K562 (cell line): ENCODE data around the gene RAB25. TPM values are rescaled to one million over a fixed set of nuclear protein-coding genes. Genes with fewer than 3 reads are reported as not detected.

Experiments
- CREM ChIP-seq: IDR thresholded peaks from 2 replicates; pipeline ENCODE4 v1.6.1; 2014; ENCODE audit warnings: antibody characterized with exemption, low read depth
- DIDO1 ChIP-seq: fragments of 450-650 bp; IDR thresholded peaks from 2 replicates; pipeline ENCODE4 v1.6.1; 2016; ENCODE audit warnings: low read depth, missing biosample characterization, missing genetic modification characterization
- ETV1 ChIP-seq: fragments of 450-650 bp; conservative IDR thresholded peaks from 2 replicates; pipeline ENCODE4 v1.6.1; 2016; ENCODE audit warnings: missing genetic modification characterization, control low read depth, low read depth, missing compliant biosample characterization
- GTF2F1 ChIP-seq: IDR thresholded peaks from 2 replicates; pipeline ENCODE4 v1.6.1; 2011; ENCODE audit warnings: low read depth, low read length, improper control_type of control experiment
- HDAC1 ChIP-seq, 2 experiments: fragments of 450-650 bp; IDR thresholded peaks; 2 replicates each; pipeline ENCODE4 v1.6.1; 2016 to 2017; ENCODE audit warnings: inconsistent platforms in 1 of 2, mild to moderate bottlenecking in 1 of 2, moderate library complexity in 1 of 2
- MCM7 ChIP-seq, 2 experiments: fragments of 450-650 bp; IDR thresholded peaks; 2 replicates each; pipeline ENCODE4 v1.6.1; 2016 to 2018
- NKRF ChIP-seq: fragments of 450-650 bp; IDR thresholded peaks from 2 replicates; pipeline ENCODE4 v1.6.1; 2016; ENCODE audit warnings: borderline replicate concordance
- ZNF740 ChIP-seq, 3 experiments: fragments of 200-800 bp in 1 of 3; sonication (Bioruptor generic) in 1 of 3; sonication (generic) in 1 of 3; formaldehyde crosslinking in 1 of 3; IDR thresholded peaks; 2 replicates each; pipeline versions ENCODE4 v1.6.1 to v1.8.0; 2016 to 2022; ENCODE audit warnings: mild to moderate bottlenecking in 2 of 3, missing compliant biosample characterization in 2 of 3, missing genetic modification characterization in 2 of 3, missing genetic modification reagents in 1 of 3
- polyA plus RNA-seq, 8 experiments: library from polyadenylated mRNA; depleted of rRNA in 4 of 8; stranded (reverse) in 5 of 8; unstranded in 3 of 8; fragments of >200 nt; fragmentation: Nextera tagmentation in 2 of 8; fragmentation: Illumina TruSeq in 1 of 8; extraction: Ambion mirVana in 2 of 8; extraction: Trizol in 1 of 8; gene quantifications; 2 replicates each; pipeline versions ENCODE4 v1.2.1 to v1.2.3, GENCODE V29; 2011 to 2014; ENCODE audit warnings: inconsistent platforms in 1 of 8, missing spikeins in 1 of 8
- total RNA-seq, 7 experiments: library from RNA; depleted of rRNA in 6 of 7; stranded (reverse); fragments of >200 nt in 6 of 7; fragmentation: Illumina TruSeq in 2 of 7; extraction: Trizol in 2 of 7; gene quantifications; 2 replicates each; pipeline versions ENCODE4 v1.2.1 to v1.2.3, GENCODE V29; 2011 to 2021; ENCODE audit warnings: low replicate concordance in 1 of 7
- TF ChIP-seq, protein P1 (sequence below), 2 experiments: IDR thresholded peaks; 2 replicates each; pipeline ENCODE4 v1.6.1; 2011; ENCODE audit warnings: borderline replicate concordance in 1 of 2, control low read depth in 1 of 2, low read depth in 1 of 2, low read length in 1 of 2, mild to moderate bottlenecking in 1 of 2, mixed read lengths in 1 of 2, moderate library complexity in 1 of 2; ENCODE audit not compliant: insufficient read depth in 1 of 2, insufficient read length in 1 of 2, poor library complexity in 1 of 2, severe bottlenecking in 1 of 2; ENCODE audit errors: extremely low read depth in 1 of 2
- TF ChIP-seq, protein P2 (sequence below): sonication (generic); formaldehyde crosslinking; IDR thresholded peaks from 2 replicates; pipeline ENCODE4 v1.8.1; 2023; ENCODE audit warnings: missing genetic modification reagents, mild to moderate bottlenecking, borderline replicate concordance

The RAB25 gene
- total and polyA plus RNA-seq, 9 of the 15 experiments (the other 6 are each of a cell fraction or from before 2014, with no cell fraction given): 0.10 to 0.27 (median 0.13) TPM; not detected in 6

DNA sequence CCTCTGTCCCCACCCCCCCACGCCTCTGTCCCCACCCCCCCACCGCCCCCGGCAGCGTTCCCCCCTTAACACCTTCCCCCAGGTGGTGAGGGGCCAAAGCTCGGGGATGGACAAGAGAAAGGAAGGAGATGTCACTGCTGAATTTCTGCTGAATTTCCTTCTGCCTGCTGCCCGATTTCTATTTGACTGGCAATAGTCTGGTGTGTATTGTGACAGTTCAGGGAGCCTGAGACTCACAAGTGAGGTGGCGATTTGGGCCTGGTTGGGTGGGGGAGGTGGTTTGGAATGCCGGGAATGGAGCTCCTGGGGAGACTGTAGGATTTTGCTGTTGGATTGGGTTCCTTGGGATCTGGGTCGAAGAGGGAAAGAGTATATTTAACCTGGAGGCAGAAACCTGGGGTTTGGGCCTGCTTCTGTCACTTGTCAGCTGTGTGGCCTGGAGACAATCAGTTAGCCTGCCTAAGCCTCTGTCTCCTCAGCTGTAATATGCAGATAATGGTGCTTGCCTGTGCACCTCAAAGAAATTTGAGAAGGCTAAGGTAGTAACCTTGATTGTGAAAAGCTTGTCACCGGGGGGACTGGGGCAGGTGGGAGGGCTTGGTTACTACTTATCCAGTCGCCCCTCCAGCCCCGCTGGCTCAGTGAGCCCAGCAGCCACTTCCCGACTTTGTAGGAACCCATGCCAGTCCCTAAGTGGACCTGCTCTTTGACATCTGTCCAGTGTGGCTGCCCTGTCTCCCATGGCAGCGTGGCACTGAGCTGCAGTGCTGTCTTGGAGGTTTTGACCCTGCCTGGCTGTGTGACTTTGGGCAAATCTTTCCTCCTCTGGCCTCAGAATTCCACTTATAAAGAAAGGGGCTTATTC is 45.9 kb downstream of the RAB25 start (continued):
- TF ChIP-seq, protein P1, sequence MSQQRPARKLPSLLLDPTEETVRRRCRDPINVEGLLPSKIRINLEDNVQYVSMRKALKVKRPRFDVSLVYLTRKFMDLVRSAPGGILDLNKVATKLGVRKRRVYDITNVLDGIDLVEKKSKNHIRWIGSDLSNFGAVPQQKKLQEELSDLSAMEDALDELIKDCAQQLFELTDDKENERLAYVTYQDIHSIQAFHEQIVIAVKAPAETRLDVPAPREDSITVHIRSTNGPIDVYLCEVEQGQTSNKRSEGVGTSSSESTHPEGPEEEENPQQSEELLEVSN (IDR thresholded peaks at IDR 0.05; ENCODE audit: borderline replicate concordance in 1 of 2, extremely low read depth in 1 of 2, insufficient read depth in 1 of 2, insufficient read length in 1 of 2, low read depth in 1 of 2, low read length in 1 of 2, poor library complexity in 1 of 2, severe bottlenecking in 1 of 2): no peak
- TF ChIP-seq ZNF740 (CRISPR knock-in tag; IDR thresholded peaks at IDR 0.05): peak; percentile 67
- peak in 1 of 2 experiments; percentile 93; a peak in 2 of 4 replicates for TF ChIP-seq ZNF740 (tag; IDR thresholded peaks at IDR 0.05)
- no peak for TF ChIP-seq MCM7 (IDR thresholded peaks at IDR 0.05)
- TF ChIP-seq ETV1 (tag): no peak
- TF ChIP-seq GTF2F1: no peak
- TF ChIP-seq NKRF: peak; percentile 87
- TF ChIP-seq, protein P2, sequence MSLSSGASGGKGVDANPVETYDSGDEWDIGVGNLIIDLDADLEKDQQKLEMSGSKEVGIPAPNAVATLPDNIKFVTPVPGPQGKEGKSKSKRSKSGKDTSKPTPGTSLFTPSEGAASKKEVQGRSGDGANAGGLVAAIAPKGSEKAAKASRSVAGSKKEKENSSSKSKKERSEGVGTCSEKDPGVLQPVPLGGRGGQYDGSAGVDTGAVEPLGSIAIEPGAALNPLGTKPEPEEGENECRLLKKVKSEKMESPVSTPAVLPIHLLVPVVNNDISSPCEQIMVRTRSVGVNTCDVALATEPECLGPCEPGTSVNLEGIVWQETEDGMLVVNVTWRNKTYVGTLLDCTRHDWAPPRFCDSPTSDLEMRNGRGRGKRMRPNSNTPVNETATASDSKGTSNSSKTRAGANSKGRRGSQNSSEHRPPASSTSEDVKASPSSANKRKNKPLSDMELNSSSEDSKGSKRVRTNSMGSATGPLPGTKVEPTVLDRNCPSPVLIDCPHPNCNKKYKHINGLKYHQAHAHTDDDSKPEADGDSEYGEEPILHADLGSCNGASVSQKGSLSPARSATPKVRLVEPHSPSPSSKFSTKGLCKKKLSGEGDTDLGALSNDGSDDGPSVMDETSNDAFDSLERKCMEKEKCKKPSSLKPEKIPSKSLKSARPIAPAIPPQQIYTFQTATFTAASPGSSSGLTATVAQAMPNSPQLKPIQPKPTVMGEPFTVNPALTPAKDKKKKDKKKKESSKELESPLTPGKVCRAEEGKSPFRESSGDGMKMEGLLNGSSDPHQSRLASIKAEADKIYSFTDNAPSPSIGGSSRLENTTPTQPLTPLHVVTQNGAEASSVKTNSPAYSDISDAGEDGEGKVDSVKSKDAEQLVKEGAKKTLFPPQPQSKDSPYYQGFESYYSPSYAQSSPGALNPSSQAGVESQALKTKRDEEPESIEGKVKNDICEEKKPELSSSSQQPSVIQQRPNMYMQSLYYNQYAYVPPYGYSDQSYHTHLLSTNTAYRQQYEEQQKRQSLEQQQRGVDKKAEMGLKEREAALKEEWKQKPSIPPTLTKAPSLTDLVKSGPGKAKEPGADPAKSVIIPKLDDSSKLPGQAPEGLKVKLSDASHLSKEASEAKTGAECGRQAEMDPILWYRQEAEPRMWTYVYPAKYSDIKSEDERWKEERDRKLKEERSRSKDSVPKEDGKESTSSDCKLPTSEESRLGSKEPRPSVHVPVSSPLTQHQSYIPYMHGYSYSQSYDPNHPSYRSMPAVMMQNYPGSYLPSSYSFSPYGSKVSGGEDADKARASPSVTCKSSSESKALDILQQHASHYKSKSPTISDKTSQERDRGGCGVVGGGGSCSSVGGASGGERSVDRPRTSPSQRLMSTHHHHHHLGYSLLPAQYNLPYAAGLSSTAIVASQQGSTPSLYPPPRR (CRISPR knock-in tag): no peak
- TF ChIP-seq HDAC1 (IDR thresholded peaks at IDR 0.05): peak in 1 of 2 experiments; percentile 69; a peak in 2 of 4 replicates
- TF ChIP-seq DIDO1 (tag): no peak
- TF ChIP-seq CREM: peak; percentile 23; the same call in 1 of the 2 replicates
- TF ChIP-seq, all 486 proteins: peak for 51
